Measurements from ENCODE around the gene PTPRM.

- TF ChIP-seq TAF1 (IDR thresholded peaks at IDR 0.05; ENCODE audit: low read depth, low read length) (no peak), POLR2AphosphoS5 (IDR thresholded peaks at IDR 0.05; ENCODE audit: low read depth, low read length) (no peak), POLR2A (IDR thresholded peaks at IDR 0.05; ENCODE audit: low read depth, low read length) (no peak), PAX5 (IDR thresholded peaks at IDR 0.05; ENCODE audit: insufficient read depth, low read length, severe bottlenecking) (no peak)
Observed at GRCh38 chr18:7982216-7982615, 415.1 kb downstream of the PTPRM start.

Data from GM12891 (cell line).